ENCODE measurements around the gene WWC1.
"Not testable (repeated sequence)": the region's sequence is repeated elsewhere in the genome, so short reads cannot be mapped to it uniquely, and the experiment has no call there.

Gene WWC1

GRCh38 chr5:168327994-168328393 is 36.5 kb downstream of the WWC1 start:
- no peak for DNase-seq (ENCODE audit: extremely low spot score, insufficient read length, low read depth)
- no peak for FAIRE-seq

- FAIRE-seq = peak; percentile 33
- no peak for DNase-seq (ENCODE audit: extremely low spot score, insufficient read length, low read depth)
Measured at GRCh38 chr5:168328814-168329213, 37.4 kb downstream of the WWC1 start.

- no peak for FAIRE-seq
Measured at GRCh38 chr5:168329302-168329701, 37.9 kb downstream of the WWC1 start.

GRCh38 chr5:168332042-168332441 is 40.6 kb downstream of the WWC1 start:
- no peak for FAIRE-seq
- no peak for DNase-seq (ENCODE audit: extremely low spot score, insufficient read length, low read depth)

More at GRCh38 chr5:168329302-168329701, 37.9 kb downstream of the WWC1 start:
- DNase-seq (ENCODE audit: extremely low spot score, insufficient read length, low read depth) = no peak

GRCh38 chr5:168334280-168334679 is 42.8 kb downstream of the WWC1 start:
- FAIRE-seq = no peak
- DNase-seq (ENCODE audit: extremely low spot score, insufficient read length, low read depth) = no peak

DNA sequence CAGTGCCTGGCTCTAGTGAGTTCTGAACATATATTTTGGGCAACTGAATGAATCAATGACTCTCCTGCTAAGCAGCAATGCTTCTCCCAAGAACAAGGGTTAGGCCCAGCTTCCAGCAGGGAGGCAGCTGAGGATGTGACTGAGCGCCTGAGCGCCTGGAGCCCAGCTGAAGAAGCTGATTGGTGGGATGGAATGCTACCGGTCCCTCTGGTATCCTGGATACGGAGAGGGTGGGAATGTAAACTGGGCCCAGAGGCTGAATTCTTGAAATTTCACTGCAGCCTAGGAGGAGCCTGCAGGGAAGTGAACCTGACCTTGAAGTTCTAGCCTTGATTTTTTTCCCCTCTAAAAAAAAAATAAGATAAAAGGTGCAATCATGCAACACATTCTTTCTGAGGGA is 43.2 kb downstream of the WWC1 start:
- FAIRE-seq (no peak), DNase-seq (ENCODE audit: extremely low spot score, insufficient read length, low read depth) (no peak)

- FAIRE-seq (no peak), DNase-seq (ENCODE audit: extremely low spot score, insufficient read length, low read depth) (no peak)
Measured at GRCh38 chr5:168337361-168337760, 45.9 kb downstream of the WWC1 start.

GRCh38 chr5:168339109-168339771 is 47.8 kb downstream of the WWC1 start:
- no peak for DNase-seq (ENCODE audit: extremely low spot score, insufficient read length, low read depth)
- FAIRE-seq = no peak

- FAIRE-seq; DNase-seq (ENCODE audit: extremely low spot score, insufficient read length, low read depth): not testable (repeated sequence)
Measured at GRCh38 chr5:168339772-168340140, 48.3 kb downstream of the WWC1 start.

GRCh38 chr5:168340487-168340886 is 49.0 kb downstream of the WWC1 start:
- no peak for DNase-seq (ENCODE audit: extremely low spot score, insufficient read length, low read depth)
- FAIRE-seq = no peak

DNA sequence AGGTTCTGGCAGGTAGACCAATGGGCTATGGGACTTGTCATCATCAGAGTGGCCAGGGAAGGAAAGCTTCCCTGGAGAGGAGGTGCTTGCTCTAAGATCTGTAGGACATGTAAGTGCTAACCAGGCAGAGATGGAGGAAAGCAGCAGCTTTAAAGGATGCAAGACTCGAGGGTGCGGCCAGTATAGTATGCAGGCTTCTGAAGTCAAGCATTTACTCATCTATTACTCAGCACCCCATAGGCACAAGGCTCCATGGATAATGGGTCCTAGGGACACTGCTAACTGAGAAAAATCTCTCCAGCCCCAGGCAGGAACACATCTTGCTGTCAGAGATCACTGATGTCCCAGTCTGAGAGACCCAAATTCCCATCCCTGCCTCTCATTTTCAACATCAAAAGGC is 49.7 kb downstream of the WWC1 start:
- FAIRE-seq = no peak
- DNase-seq (ENCODE audit: extremely low spot score, insufficient read length, low read depth) = no peak

DNA sequence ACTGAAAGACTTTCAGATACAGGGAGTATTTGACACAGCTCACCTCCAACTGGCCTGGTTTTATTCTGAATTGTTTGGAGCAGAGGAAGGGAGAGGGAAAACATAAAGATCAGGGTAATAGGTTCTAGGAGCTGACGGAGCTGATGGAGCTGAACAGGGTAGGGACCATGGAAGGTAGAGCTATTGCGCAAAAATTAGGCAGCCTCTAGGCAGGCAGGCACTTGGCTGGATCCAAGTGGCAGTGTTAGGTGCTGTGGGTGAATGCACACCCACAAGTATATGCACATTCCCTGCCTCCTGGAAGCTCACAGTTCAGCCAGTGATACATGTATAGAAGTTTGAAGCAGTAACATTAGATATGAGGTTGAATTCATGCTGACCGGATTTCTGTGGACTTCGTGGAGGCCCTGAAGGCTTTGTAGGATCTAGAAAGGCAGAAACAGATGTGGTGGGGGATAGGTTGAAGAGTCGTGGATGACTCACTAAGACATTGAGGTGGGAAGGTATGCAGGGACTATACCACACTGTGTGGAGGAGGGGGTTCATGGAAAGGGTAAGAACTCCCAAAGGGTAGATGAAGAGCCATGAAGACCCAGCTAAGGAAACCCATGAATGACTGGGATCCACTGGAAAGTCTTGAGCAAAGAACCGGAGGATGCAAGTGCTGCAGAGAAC is 50.8 kb downstream of the WWC1 start:
- no peak for FAIRE-seq
- no peak for DNase-seq (ENCODE audit: extremely low spot score, insufficient read length, low read depth)

DNA sequence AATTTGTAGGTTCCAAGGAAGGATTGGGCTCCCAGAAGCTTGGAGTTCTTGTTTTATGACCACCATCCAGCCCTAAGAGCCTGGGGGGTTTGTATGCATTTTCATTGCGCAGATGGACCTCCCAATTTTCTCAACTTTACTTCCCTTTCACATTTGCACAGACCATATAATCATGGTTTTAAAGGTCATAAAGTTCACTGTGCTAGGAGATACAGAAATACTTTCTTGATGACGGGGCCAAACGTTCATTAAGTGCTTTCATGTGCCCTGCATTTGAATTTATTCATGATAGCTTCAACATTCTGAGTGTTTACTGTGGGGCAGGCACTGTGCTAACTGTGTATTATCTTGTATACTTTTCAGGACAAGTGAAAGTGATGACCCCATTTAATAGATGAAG is 51.5 kb downstream of the WWC1 start:
- no peak for FAIRE-seq
- no peak for DNase-seq (ENCODE audit: extremely low spot score, insufficient read length, low read depth)

- FAIRE-seq (no peak), DNase-seq (ENCODE audit: extremely low spot score, insufficient read length, low read depth) (no peak)
Measured at GRCh38 chr5:168346417-168346816, 55.0 kb downstream of the WWC1 start.

GRCh38 chr5:168347368-168348083 is 56.1 kb downstream of the WWC1 start:
- peak; percentile 54 for FAIRE-seq
- DNase-seq (ENCODE audit: extremely low spot score, insufficient read length, low read depth) = no peak

DNA sequence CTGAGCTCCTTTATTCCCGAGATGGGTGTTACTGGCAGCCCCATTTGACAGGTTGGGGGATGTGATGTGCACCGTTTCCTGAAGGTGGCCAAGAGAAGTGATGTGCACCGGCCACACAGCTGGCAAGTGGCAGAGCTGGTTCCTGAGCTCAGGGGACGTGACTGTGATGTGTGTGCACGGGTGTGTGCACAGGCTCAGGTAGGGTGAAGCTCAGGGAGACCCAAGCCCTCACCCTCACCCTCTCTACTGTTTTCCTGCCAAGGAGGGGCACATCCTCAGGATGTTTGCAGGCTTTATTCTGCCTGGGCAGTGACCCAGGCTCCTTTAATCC is 56.6 kb downstream of the WWC1 start:
- FAIRE-seq (no peak), DNase-seq (ENCODE audit: extremely low spot score, insufficient read length, low read depth) (no peak)

DNA sequence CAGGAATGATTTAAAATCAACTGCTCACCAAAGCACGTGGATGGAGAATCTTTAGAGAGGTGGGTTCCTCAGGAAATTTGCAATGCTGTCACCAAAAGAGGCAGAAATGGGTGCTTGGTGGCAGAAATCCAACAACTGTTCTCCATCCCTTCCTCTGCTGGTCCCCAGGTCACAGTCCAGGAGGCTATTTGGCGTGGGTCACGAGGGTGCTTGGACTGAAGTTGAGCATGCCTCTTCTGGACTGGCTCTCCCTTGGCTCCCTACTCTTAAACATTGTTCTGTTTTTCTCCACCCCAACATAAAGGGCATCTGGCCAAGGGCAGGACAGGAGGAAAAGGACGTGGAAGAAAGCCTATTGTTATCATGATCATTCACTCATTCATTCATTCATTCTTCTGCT is 58.9 kb downstream of the WWC1 start:
- FAIRE-seq = no peak
- no peak for DNase-seq (ENCODE audit: extremely low spot score, insufficient read length, low read depth)

DNA sequence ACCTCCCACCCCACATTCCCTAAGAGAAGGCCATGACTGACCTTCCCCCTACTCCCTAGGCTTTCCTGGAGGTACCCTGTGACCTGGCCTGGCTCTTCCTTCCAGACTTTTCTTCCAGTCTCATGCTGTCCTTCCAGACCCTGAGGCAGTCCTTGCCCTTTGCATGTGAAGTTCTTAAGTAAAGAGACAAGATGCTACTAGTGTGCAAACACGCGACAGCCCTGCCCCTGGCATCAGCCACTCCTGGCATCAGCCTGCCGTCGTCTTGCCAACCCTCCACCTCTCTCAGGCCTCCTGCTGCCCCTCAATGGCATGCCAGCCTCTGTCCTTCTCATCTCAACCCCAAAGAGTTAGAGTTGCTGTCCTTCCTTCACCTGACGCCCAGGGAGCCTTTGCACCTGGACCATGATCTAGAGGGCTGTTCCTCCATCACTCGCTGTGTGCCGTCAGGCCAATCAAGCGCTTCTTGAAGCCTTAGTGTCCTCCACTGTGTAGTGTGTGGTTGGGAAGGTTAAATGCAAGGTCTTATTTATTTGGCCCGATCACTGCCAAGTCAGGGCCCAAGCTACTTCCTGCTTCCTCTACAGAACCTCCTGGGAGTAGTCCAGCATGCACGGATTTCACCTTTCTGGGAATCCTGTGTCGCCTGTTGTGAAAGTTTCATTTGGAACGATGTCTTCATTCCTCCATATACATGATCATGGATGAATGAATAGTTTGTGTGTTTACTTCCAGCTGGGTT is 61.9 kb downstream of the WWC1 start:
- DNase-seq (ENCODE audit: extremely low spot score, insufficient read length, low read depth) = no peak
- no peak for FAIRE-seq

- FAIRE-seq = no peak
- no peak for DNase-seq (ENCODE audit: extremely low spot score, insufficient read length, low read depth)
Measured at GRCh38 chr5:168354397-168354796, 63.0 kb downstream of the WWC1 start.

DNA sequence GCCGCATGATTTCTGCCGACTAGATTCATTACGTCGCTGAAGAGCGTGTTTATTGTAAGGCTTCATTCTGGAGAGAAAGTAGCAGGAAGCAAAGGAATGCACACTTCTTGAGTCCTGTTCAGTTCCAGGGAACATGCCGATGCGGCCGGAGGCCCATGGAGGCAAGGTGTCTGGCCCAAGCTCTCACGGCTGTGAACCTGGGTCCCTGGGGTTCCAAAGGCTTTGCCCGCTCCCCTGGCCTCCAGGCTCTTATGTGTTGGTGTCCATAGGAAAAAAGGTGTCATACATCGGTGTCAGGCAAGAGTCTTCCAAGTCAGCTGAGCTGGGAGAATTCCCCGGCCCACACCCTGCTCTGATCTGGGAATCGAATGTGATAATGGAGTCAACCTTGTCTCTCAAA is 64.7 kb downstream of the WWC1 start:
- no peak for FAIRE-seq
- no peak for DNase-seq (ENCODE audit: extremely low spot score, insufficient read length, low read depth)

GRCh38 chr5:168356592-168356991 is 65.1 kb downstream of the WWC1 start:
- DNase-seq (ENCODE audit: extremely low spot score, insufficient read length, low read depth) = no peak
- FAIRE-seq = no peak

Data from GM18507 (cell line).